Measurements from ENCODE around the gene ZMYND19. TPM values are rescaled to one million over a fixed set of nuclear protein-coding genes. Genes with fewer than 3 reads are reported as not detected.

Gene ZMYND19
- 26.2 and 35.3 TPM in 2 replicates for total RNA-seq

DNA sequence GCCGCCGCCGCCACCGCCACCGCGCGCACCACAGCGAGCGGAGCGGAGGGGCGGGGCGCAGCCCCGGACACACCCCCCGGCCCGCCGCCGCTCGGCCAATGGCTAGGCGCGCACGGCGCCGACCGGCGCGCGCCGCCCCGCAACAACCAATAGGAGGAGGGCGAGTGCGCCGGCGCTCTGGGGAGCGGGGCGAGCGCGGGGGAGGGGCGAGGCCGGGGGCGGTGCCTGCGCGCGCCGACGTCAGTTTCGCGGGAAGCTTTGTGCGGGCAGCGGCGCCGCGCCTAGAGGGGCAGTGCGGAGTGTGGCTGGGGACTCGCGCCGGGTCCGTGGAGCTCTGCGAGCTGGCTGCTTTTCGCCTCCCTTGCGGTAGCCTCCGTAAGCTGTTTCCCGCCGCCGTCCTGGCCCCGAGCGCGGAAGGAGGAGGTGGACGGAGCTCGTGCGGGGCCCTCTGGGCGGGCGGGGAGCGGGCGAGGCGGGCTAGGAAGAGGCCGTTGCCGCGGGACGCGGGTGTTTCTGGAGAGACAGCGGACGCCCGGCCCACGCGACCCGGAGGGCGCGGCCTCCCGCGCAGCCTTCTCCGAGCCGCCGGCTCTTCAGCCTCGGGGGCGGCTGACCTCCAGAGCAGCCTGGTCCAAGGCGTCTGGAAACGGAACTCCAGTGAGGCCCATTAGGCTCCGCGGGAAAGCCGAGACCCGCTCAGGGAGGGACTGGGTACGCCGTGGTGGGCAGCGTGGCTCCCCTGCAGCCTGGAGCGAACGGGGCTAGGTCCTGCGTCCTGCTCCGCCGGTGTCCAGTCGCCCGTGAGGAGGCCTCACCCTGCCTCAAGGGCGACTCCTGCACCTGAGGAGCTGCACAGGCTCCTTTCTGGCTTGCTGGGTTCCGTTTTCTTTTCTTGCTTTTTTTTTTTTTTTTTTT is at the start of gene ZMYND19:
Gene ZMYND19, minus strand, starts transcription at position 44 of the 915 bp plus-strand sequence. CDS start 249 bp downstream, outside the sequence.

DNA sequence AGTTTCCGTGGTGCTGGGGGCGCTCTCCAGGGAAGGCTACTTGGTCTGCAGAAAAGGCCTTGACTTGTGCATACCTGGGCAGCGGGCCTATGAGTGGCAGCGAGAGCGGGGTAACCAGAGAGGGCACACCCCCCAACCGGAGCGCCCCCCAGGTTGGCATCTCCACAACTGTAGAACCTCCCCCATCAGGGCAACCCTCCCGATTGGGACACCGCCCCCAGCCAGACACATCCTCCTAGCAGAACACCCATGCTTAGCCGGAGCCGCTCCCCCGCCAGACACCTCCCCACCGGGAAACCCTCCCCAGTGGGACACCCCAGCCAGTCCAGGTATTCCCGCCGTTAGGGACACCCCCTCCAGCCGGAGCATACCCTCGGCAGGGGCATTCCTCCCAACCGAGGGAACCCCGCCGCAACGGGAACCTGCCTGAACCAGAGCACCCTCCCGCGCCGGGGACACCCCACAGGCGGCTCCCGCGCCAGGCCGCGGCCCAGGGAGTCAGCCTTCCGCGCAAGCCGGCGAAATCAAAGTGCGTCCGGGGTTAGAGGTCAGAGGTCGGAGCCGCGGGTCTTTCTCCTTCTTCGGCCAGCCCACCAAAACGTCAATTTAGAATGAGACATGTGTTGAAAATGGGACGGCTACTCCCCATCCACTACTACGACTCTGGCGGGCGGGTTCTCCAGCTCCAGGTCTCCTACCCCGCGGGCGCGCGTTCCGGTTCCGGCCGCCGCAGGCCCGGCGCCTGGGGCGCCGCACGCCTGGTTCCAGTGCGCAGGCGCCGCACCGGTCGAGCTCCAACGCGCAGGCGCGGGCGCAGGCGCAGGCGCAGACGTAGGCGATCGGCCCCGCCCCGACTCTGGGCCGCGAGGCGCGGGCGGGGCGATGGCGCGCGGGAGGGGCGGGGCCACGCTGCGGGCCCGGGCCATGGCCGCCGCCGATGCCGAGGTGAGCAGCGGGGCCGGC is 28.1 kb upstream of the ZMYND19 start, which contains the start of gene EHMT1:
Gene EHMT1, plus strand, starts transcription at position 901 of the 963 bp plus-strand sequence. Its CDS starts 24 bp downstream, at position 925.

DNA sequence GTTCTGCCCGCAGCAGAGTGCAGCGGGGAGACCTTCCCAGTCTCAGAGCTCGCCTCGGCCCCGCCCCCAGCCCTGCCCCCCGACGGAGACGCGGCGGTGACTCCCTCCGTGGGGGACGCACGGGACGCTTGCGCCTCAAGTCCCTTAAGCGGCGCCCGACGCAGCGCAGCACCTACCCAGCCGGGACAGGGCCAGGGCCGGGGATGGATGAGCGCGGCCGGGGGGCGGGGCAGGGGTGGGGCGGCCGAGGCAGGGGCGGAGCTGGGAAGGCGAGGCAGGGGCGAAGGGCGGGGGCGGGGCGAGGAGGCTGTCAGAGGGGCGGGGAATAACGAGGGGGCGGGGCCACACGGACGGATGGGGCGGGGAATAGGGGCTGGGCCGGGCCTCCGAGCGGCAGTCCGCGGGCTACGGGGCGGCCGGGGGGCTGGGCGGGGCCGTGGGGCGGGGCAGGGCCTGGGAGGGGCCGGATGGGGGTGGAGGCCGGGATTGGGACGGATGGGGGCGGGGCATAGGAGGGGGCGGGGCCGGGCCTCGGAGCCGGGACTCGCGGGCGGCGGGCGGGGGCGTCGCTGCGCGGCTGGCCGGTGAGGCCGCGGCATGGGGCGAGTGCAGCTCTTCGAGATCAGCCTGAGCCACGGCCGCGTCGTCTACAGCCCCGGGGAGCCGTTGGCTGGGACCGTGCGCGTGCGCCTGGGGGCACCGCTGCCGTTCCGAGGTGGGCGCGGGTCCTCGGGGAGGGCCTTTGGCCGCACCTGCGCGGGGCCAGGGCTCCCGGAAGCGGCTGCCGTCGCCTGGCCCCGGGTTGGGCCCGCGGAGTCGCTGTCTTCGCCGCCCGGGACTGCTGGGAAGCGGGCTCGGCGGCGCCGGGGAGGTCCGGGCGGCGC is 15.1 kb upstream of the ZMYND19 start, which contains the start of gene ARRDC1:
Gene ARRDC1, plus strand, starts transcription at position 566 of the 884 bp plus-strand sequence. Its CDS starts 32 bp downstream, at position 598.

DNA sequence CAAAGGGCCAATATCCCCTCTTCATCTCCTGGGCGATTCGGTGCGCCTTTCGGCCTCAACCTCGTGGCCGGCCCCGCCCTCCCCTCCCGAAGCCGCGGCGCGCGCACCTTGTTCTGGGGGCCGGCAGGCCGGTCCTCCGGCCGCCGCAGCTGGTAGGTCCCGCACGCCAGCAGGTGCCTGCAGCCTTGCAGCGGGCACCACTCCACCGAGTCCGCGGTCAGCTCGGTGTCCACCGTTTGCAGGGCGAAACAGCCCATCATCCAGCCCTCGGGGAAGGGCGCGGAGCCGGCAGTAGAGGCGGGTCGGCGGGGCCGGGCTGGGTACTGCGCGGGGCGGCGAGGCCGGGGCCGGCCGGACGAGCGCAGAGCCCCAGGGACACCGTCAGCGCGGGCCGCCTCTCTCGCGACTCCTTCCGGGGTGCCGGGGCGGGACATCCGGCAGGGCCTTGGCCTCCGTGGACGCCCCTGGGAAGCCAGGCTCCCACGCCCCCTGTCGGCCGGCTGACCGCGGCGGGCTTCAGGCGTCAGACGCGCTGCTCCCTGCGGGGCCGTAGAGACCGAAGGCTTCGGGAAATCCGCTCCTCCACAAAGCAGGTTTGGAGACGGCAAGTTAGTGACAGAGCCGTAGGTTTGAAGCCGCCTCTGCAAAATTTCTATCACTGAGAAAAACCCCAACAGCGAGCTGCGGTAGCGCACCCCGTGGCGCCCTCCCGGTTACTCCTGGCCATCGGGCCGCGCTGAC is 11.6 kb downstream of the ZMYND19 start, which contains the start of gene DPH7:
Gene DPH7, minus strand, starts transcription at position 408 of the 741 bp plus-strand sequence. Its CDS starts 148 bp downstream, at position 260.

DNA sequence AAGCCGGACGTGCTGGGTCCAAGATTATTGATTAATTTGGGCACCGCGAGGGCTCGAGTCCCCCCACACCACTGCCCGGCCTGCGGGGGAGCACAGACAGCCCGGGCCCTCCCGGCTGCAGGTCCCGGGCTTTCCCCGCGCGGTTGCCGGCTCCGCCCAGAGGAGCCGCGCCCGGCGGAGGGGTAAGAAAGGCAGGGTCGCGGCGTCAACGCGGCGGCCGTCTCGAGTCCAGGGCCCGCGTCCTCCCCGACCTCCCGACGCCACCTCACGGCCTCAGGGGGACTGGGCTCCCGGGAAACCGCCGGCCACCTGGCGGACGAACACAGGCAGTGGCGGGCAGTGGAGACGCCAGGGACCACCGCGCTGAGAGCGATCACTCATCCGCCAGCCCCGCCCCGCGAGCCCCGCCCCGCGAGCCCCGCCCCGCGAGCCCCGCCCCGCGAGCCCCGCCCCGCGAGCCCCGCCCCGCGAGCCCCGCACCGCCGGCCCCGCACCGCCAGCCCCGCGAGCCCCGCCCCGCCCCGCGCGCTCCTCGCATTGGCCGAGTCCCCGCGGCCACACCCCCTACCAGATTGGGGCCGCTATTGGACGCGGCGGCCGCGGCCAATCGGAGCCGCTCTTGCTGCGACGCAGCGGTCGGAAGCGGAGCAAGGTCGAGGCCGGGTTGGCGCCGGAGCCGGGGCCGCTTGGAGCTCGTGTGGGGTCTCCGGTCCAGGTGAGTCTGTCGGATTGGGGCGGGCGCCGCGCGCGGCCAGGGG is 38.9 kb downstream of the ZMYND19 start, which contains the start of gene MRPL41:
Gene MRPL41, plus strand, starts transcription at position 616 of the 758 bp plus-strand sequence. CDS start 203 bp downstream, outside the sequence.

DNA sequence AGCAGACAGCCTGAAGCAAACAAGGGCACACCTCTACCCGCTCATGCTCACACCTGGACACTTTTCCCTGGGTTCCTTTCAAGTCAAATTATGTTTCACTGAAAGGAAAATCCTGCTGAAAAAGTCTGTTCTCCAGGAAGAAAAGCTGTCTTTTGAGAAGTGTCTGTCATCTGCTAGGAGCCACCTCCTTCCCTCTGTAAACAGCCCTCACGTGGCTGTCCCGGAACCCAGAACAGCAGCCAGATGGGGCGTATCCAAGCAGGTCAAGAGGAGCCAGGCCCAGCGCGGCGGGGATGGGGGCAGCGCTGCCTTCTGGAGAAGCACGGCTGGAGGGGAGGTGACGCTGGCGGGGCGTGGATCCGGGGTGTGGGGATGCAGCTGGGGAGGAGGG is 40.1 kb downstream of the ZMYND19 start, which contains the start of gene PNPLA7:
Gene PNPLA7, minus strand, starts transcription at position 172 of the 391 bp plus-strand sequence. CDS start 205 bp downstream, outside the sequence.

Other genes starting within 250 kb of the ZMYND19 start
- gene EXD3, start 167.3 kb downstream of the ZMYND19 start, total RNA-seq, result 7.2 and 8.2 TPM in 2 replicates
- 0.07 TPM in 1 of 2 replicates, not detected in the other for gene NOXA1, start 167.1 kb downstream of the ZMYND19 start, total RNA-seq
- gene ENTPD8, start 149.2 kb downstream of the ZMYND19 start, total RNA-seq, result 0.05 and 1.5 TPM in 2 replicates
- 48.2 and 50.1 TPM in 2 replicates for gene NSMF, start 131.2 kb downstream of the ZMYND19 start, total RNA-seq
- 0.34 and 0.53 TPM in 2 replicates for gene PNPLA7, start 40.1 kb downstream of the ZMYND19 start, total RNA-seq
- 92.1 and 129 TPM in 2 replicates for gene MRPL41, start 38.6 kb downstream of the ZMYND19 start, total RNA-seq
- gene DPH7, start 11.6 kb downstream of the ZMYND19 start, total RNA-seq, result 27.3 and 35.0 TPM in 2 replicates
- gene ARRDC1, start 15.2 kb upstream of the ZMYND19 start, total RNA-seq, result 29.7 and 33.4 TPM in 2 replicates
- gene EHMT1, start 28.5 kb upstream of the ZMYND19 start, total RNA-seq, result 53.9 and 59.2 TPM in 2 replicates

Measured in mammary microvascular endothelial cell (primary cell).